Body of pancreas (tissue), 4 donors: Measurements from ENCODE around the gene NINJ1. TPM values are rescaled to one million over a fixed set of nuclear protein-coding genes. Genes with fewer than 3 reads are reported as not detected.
"Not testable (repeated sequence)": the region's sequence is repeated elsewhere in the genome, so short reads cannot be mapped to it uniquely, and the experiment has no call there.

Experiments
- ATAC-seq: fragments of 150-250 bp; one replicate; pipeline ENCODE4 v1.9.1; 2016
- DNase-seq, 4 donors: peaks; one replicate each; pipeline ENCODE4 v3.0.0-alpha.2; 2019
- H3K27ac ChIP-seq, 4 donors: fragments of 200-600 bp; sonication (generic); 1 replicate in 3 of 4; 2 replicates in 1 of 4; pipeline versions ENCODE4 v1.5.1 to v1.6.1; 2016 to 2019; ENCODE audit warnings: mild to moderate bottlenecking in 1 of 4, mixed read lengths in 1 of 4, moderate library complexity in 1 of 4
- H3K27me3 ChIP-seq, 2 donors: fragments of 200-600 bp; sonication (generic); one replicate each; pipeline ENCODE4 v1.6.0; 2016; ENCODE audit warnings: mild to moderate bottlenecking in 1 of 2
- H3K36me3 ChIP-seq, 2 donors: fragments of 200-600 bp; sonication (generic); replicated peaks in 1 of 2; 2 replicates each; pipeline ENCODE4 v1.5.1; 2016; ENCODE audit warnings: low read depth in 2 of 2; ENCODE audit not compliant: insufficient read depth in 1 of 2
- H3K4me1 ChIP-seq: fragments of 200-600 bp; sonication (generic); one replicate; pipeline ENCODE4 v1.6.0; 2016
- H3K4me3 ChIP-seq, 2 donors: fragments of 200-600 bp; sonication (generic); 1 replicate in 1 of 2; 2 replicates in 1 of 2; pipeline ENCODE4 v1.5.1; 2016 to 2019
- H3K9me3 ChIP-seq, 3 donors: fragments of 200-600 bp; sonication (generic); 1 replicate in 2 of 3; 2 replicates in 1 of 3; pipeline ENCODE4 v1.5.1; 2016
- CTCF ChIP-seq, 7 experiments: fragments of 450-650 bp in 4 of 7; fragments of 200-600 bp in 3 of 7; sonication (generic) in 3 of 7; IDR thresholded peaks; one replicate each; pipeline ENCODE4 v1.5.1; 2016 to 2019; ENCODE audit warnings: antibody characterized with exemption in 7 of 7
- POLR2A ChIP-seq, 3 donors: fragments of 450-650 bp; IDR thresholded peaks; one replicate each; pipeline ENCODE4 v1.6.1; 2016; ENCODE audit warnings: antibody characterized with exemption in 3 of 3, mild to moderate bottlenecking in 2 of 3
- WGBS, 2 donors: methylation state at CpG; one replicate each; pipeline ENCODE4 v1.1.5; 2017; 5-methylcytosine and 5-hydroxymethylcytosine counted together
- intact Hi-C: fragments of 100-400 bp; cut with DNase I; formaldehyde crosslinking; loops from one replicate; pipeline ENCODE4 v1.15.1; 2023
- total RNA-seq, 2 donors: library from RNA; depleted of rRNA; stranded (reverse); fragments of >200 nt; gene quantifications; one replicate each; pipeline ENCODE4 v1.1.0, GENCODE V29; 2016

NINJ1 gene
- total RNA-seq, 2 donors from 2014 or later: 32.6 to 32.9 TPM

GRCh38 chr9:93105620-93106019 lies 28.4 kb downstream of the NINJ1 start:
- H3K9me3 ChIP-seq: no peaks in the 10 kb centered on the region
- 83 to 97% methylated on average over 1 of the region's 1 CpG for WGBS, 2 donors
- ATAC-seq (no peak), DNase-seq (no peak)
- no peaks in the 10 kb centered on the region for H3K27me3 ChIP-seq
- no peak overlapping the region for H3K4me3 ChIP-seq
- H3K27ac ChIP-seq: no peak overlapping the region
- no peaks in the 10 kb centered on the region for H3K36me3 ChIP-seq
- H3K4me1 ChIP-seq: peaks cover 5% of the 10 kb centered on the region
- TF ChIP-seq CTCF (IDR thresholded peaks at IDR 0.05) (no peak), POLR2A (IDR thresholded peaks at IDR 0.05) (no peak)
- intact Hi-C loops: no loop called here

GRCh38 chr9:93101086-93101485 lies 33.0 kb downstream of the NINJ1 start:
- H3K36me3 ChIP-seq, H3K4me3 ChIP-seq, H3K27ac ChIP-seq, intact Hi-C loops, H3K27me3 ChIP-seq, H3K9me3 ChIP-seq, ATAC-seq: not testable (repeated sequence)
- 95% methylated on average over 11 of the region's 11 CpGs for WGBS, 2 donors
- peak in 2 of 4 donors; percentile 0 to 1 for DNase-seq
- H3K4me1 ChIP-seq: peaks cover 31% of the 10 kb centered on the region

GRCh38 chr9:93100276-93100636 lies 33.8 kb downstream of the NINJ1 start:
- no peaks in the 10 kb centered on the region for H3K36me3 ChIP-seq
- DNase-seq: peak in 1 of 4 donors; percentile 0
- TF ChIP-seq CTCF (IDR thresholded peaks at IDR 0.05): no peak
- no peak for TF ChIP-seq POLR2A (IDR thresholded peaks at IDR 0.05)
- no peak overlapping the region for H3K4me3 ChIP-seq
- WGBS, 2 donors: 90 to 98% methylated on average over 8 of the region's 8 CpGs
- intact Hi-C loops: no loop called here
- H3K9me3 ChIP-seq: no peaks in the 10 kb centered on the region
- peaks cover 31% of the 10 kb centered on the region for H3K4me1 ChIP-seq
- no peak for ATAC-seq
- no peak overlapping the region for H3K27ac ChIP-seq
- no peaks in the 10 kb centered on the region for H3K27me3 ChIP-seq

- intact Hi-C loops: no loop called here
- DNase-seq (peak in 2 of 4 donors; percentile 4 to 11), ATAC-seq (no peak)
- Histone ChIP-seq H3K27ac (peak overlapping the region in 2 of 4 donors; percentile 88 to 91), H3K4me3 (no peak overlapping the region), H3K9me3 (no peaks in the 10 kb centered on the region), H3K4me1 (peaks cover 36% of the 10 kb centered on the region), H3K36me3 (no peaks in the 10 kb centered on the region), H3K27me3 (no peaks in the 10 kb centered on the region)
- 82 to 91% methylated on average over 6 to 16 of the region's 16 CpGs for WGBS, 2 donors
- TF ChIP-seq POLR2A (IDR thresholded peaks at IDR 0.05) (no peak), CTCF (IDR thresholded peaks at IDR 0.05) (no peak)
These were observed 34.3 kb downstream of the NINJ1 start for GRCh38 chr9:93099551-93100275.

- peaks cover 38% of the 10 kb centered on the region for H3K4me1 ChIP-seq
- 44 to 54% methylated on average over 9 to 15 of the region's 15 CpGs for WGBS, 2 donors
- TF ChIP-seq POLR2A (IDR thresholded peaks at IDR 0.05) (peak in 2 of 3 donors; percentile 14 to 26), CTCF (IDR thresholded peaks at IDR 0.05) (no peak)
These were observed 35.7 kb downstream of the NINJ1 start for GRCh38 chr9:93098236-93098946.

More at GRCh38 chr9:93098236-93098946, 35.7 kb downstream of the NINJ1 start:
- Histone ChIP-seq H3K36me3 (no peaks in the 10 kb centered on the region), H3K27me3 (no peaks in the 10 kb centered on the region), H3K9me3 (no peaks in the 10 kb centered on the region), H3K27ac (peak overlapping the region; percentile 0 to 91 (median 82)), H3K4me3 (no peak overlapping the region)
- ATAC-seq (peak; percentile 10), DNase-seq (peak; percentile 76 to 95 (median 84))
- intact Hi-C loops: no loop called here
